Panc1 (cell line): ENCODE results near the gene DENND11. TPM values are rescaled to one million over a fixed set of nuclear protein-coding genes. Genes with fewer than 3 reads are reported as not detected.

Experiments
- ATAC-seq: fragments of 200-7000 bp; cut with Tn5 transposase; 2 replicates; pipeline ENCODE4 v1.9.1; 2020; ENCODE audit warnings: mild to moderate bottlenecking, moderate library complexity
- BruUV-seq: library from RNA; stranded (reverse); fragments of 400-500 nt; replicated peaks from 2 replicates; lab custom pipeline; 2021; lab: Mats Ljungman, UMichigan
- CTCF ChIA-PET: fragments of 300-600 bp; sonication (Branson Sonifier 250); formaldehyde crosslinking; loops from one replicate; lab custom pipeline; 2022; ENCODE audit warnings: antibody characterized with exemption; lab: Charles Lee
- POLR2A ChIA-PET: fragments of 300-600 bp; sonication (Branson Sonifier 250); formaldehyde crosslinking; loops from one replicate; lab custom pipeline; 2022; ENCODE audit warnings: antibody characterized with exemption; lab: Charles Lee
- DNase-seq: peaks from one replicate; pipeline ENCODE4 v3.0.0-alpha.2; 2010; ENCODE audit warnings: low read depth, low spot score
- H3K27ac ChIP-seq: 2 replicates; pipeline ENCODE4 v1.5.1; 2011; ENCODE audit warnings: mild to moderate bottlenecking, low read length, inconsistent platforms
- H3K27me3 ChIP-seq: fragments of 200-500 bp; sonication (Bioruptor generic); 2 replicates; pipeline ENCODE4 v1.6.0; 2014; ENCODE audit warnings: low read length, inconsistent platforms; ENCODE audit not compliant: control insufficient read depth, insufficient read depth
- H3K36me3 ChIP-seq: fragments of 200-500 bp; sonication (Bioruptor generic); 2 replicates; pipeline ENCODE4 v1.5.1; 2014; ENCODE audit warnings: inconsistent platforms, mild to moderate bottlenecking, low read length, moderate library complexity; ENCODE audit not compliant: control insufficient read depth, insufficient read depth
- H3K4me1 ChIP-seq: 2 replicates; pipeline ENCODE4 v1.5.1; 2011; ENCODE audit warnings: inconsistent platforms, mild to moderate bottlenecking, low read length, moderate library complexity; ENCODE audit not compliant: control insufficient read depth, insufficient read depth
- H3K4me3 ChIP-seq, 2 experiments: 2 replicates each; pipeline ENCODE4 v1.5.1; 2011 to 2012; ENCODE audit warnings: low read depth in 2 of 2, low read length in 2 of 2, mild to moderate bottlenecking in 2 of 2, inconsistent platforms in 1 of 2, moderate library complexity in 1 of 2
- H3K9me3 ChIP-seq: fragments of 200-500 bp; sonication (Bioruptor generic); 2 replicates; pipeline ENCODE4 v1.5.1; 2014; ENCODE audit warnings: low read depth, mild to moderate bottlenecking, inconsistent platforms, low read length, moderate library complexity; ENCODE audit not compliant: control insufficient read depth, insufficient read depth
- POLR2AphosphoS5 ChIP-seq: IDR thresholded peaks from 2 replicates; pipeline ENCODE4 v1.6.1; 2012; ENCODE audit warnings: mild to moderate bottlenecking, low read depth, low read length, moderate library complexity
- SIN3A ChIP-seq: IDR thresholded peaks from 2 replicates; pipeline ENCODE4 v1.6.1; 2012; ENCODE audit warnings: low read depth, mild to moderate bottlenecking, low read length, moderate library complexity, borderline replicate concordance; ENCODE audit not compliant: insufficient read depth
- TCF7L2 ChIP-seq: IDR thresholded peaks from 2 replicates; pipeline ENCODE4 v1.6.1; 2011; ENCODE audit warnings: mild to moderate bottlenecking, low read depth, low read length, inconsistent platforms
- in situ Hi-C: cut with HindIII; loops from 2 replicates; pipeline ENCODE4 v1.10.0; 2016; ENCODE audit warnings: low sequenced_read_pairs, low pct_unique_long_range_greater_than_20kb
- intact Hi-C: fragments of 100-400 bp; cut with micrococcal nuclease; formaldehyde crosslinking; loops from one replicate; pipeline ENCODE4 v1.10.0; 2022; ENCODE audit not compliant: unreplicated experiment
- total RNA-seq: library from RNA; stranded (reverse); gene quantifications from one replicate; pipeline ENCODE4 v1.2.1, GENCODE V29; 2021; ENCODE audit not compliant: unreplicated experiment
- TF ChIP-seq, protein P1 (sequence below): fragments of 450-650 bp; IDR thresholded peaks from 2 replicates; pipeline ENCODE4 v1.5.1; 2017; ENCODE audit warnings: mild to moderate bottlenecking
- TF ChIP-seq, protein P2 (sequence below), 2 experiments: IDR thresholded peaks; 2 replicates each; pipeline ENCODE4 v1.6.1; 2011 to 2012; ENCODE audit warnings: low read depth in 2 of 2, control low read depth in 1 of 2, low read length in 1 of 2, mild to moderate bottlenecking in 1 of 2, moderate library complexity in 1 of 2; ENCODE audit not compliant: insufficient read depth in 1 of 2

DENND11 gene
- total RNA-seq, 1 experiment from 2014 or later = 10.4 TPM

DNA sequence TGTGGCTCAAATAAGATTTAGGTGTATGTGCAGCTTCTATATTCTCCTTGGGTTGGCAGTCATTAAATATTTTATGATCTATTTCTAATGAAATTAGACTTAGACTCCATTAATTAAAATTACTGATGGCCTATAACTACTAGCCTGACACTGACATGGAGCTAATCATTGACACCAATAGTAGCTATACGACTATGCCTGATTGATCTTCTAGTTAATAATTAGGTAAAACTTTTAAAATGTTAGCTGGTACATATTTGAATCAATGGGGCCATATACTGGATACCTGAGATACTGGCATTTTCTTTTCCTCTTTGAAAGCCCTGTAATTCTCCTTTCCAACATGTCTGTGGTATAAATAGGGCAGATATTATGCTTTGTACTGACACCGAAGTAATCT lies 20.6 kb upstream of the DENND11 start:
- no peak overlapping the region for H3K4me3 ChIP-seq
- H3K4me1 ChIP-seq = no peaks in the 10 kb centered on the region
- H3K9me3 ChIP-seq = no peaks in the 10 kb centered on the region
- DNase-seq (no peak), ATAC-seq (no peak)
- no peak overlapping the region for H3K27ac ChIP-seq
- no peaks in the 10 kb centered on the region for H3K36me3 ChIP-seq
- peaks cover 13% of the 10 kb centered on the region; the same call in 1 of the 2 replicates for H3K27me3 ChIP-seq
- ChIA-PET POLR2A (no interaction called here), CTCF (no interaction called here)
- in situ Hi-C loops (no loop called here), intact Hi-C loops (no loop called here)
- no peak for TF ChIP-seq SIN3A
- TF ChIP-seq TCF7L2 = no peak
- no peak for TF ChIP-seq POLR2AphosphoS5
- TF ChIP-seq, protein P1, sequence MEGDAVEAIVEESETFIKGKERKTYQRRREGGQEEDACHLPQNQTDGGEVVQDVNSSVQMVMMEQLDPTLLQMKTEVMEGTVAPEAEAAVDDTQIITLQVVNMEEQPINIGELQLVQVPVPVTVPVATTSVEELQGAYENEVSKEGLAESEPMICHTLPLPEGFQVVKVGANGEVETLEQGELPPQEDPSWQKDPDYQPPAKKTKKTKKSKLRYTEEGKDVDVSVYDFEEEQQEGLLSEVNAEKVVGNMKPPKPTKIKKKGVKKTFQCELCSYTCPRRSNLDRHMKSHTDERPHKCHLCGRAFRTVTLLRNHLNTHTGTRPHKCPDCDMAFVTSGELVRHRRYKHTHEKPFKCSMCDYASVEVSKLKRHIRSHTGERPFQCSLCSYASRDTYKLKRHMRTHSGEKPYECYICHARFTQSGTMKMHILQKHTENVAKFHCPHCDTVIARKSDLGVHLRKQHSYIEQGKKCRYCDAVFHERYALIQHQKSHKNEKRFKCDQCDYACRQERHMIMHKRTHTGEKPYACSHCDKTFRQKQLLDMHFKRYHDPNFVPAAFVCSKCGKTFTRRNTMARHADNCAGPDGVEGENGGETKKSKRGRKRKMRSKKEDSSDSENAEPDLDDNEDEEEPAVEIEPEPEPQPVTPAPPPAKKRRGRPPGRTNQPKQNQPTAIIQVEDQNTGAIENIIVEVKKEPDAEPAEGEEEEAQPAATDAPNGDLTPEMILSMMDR = no peak
- TF ChIP-seq, protein P2, sequence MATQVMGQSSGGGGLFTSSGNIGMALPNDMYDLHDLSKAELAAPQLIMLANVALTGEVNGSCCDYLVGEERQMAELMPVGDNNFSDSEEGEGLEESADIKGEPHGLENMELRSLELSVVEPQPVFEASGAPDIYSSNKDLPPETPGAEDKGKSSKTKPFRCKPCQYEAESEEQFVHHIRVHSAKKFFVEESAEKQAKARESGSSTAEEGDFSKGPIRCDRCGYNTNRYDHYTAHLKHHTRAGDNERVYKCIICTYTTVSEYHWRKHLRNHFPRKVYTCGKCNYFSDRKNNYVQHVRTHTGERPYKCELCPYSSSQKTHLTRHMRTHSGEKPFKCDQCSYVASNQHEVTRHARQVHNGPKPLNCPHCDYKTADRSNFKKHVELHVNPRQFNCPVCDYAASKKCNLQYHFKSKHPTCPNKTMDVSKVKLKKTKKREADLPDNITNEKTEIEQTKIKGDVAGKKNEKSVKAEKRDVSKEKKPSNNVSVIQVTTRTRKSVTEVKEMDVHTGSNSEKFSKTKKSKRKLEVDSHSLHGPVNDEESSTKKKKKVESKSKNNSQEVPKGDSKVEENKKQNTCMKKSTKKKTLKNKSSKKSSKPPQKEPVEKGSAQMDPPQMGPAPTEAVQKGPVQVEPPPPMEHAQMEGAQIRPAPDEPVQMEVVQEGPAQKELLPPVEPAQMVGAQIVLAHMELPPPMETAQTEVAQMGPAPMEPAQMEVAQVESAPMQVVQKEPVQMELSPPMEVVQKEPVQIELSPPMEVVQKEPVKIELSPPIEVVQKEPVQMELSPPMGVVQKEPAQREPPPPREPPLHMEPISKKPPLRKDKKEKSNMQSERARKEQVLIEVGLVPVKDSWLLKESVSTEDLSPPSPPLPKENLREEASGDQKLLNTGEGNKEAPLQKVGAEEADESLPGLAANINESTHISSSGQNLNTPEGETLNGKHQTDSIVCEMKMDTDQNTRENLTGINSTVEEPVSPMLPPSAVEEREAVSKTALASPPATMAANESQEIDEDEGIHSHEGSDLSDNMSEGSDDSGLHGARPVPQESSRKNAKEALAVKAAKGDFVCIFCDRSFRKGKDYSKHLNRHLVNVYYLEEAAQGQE (IDR thresholded peaks at IDR 0.05; ENCODE audit: insufficient read depth in 1 of 2, low read depth in 2 of 2, low read length in 1 of 2) = no peak
- no TSS peak for BruUV-seq

DNA sequence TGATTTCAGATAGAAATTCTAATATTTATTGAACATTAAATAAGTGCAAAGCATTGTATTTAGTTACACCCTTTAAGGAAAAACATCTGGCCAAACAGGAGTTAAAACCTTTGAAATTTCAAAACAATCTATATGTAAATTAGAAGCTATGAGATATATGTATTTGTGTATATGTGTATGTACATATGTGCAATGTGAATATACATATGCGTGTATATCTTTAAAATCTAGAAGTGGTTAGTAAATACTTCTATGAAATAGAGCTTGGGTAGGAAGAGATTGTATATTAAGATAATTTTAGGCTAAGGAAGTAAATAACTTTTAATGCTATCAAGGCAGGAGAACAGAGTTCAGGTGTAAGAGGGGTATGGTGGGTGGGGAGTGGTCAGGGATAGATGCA lies 15.5 kb upstream of the DENND11 start:
- TF ChIP-seq, protein P1 = no peak
- TF ChIP-seq TCF7L2 = no peak
- intact Hi-C loops (no loop called here), in situ Hi-C loops (no loop called here)
- H3K27ac ChIP-seq = no peak overlapping the region
- no TSS peak for BruUV-seq
- ChIA-PET CTCF (no interaction called here), POLR2A (no interaction called here)
- no peaks in the 10 kb centered on the region for H3K9me3 ChIP-seq
- peaks cover 11% of the 10 kb centered on the region; the same call in 1 of the 2 replicates for H3K27me3 ChIP-seq
- no peaks in the 10 kb centered on the region for H3K4me1 ChIP-seq
- DNase-seq (no peak), ATAC-seq (no peak)
- H3K4me3 ChIP-seq = no peak overlapping the region
- H3K36me3 ChIP-seq = no peaks in the 10 kb centered on the region
